Mesodermal cell (in vitro differentiated cells): ENCODE data around the gene MUTYH.

Experiments
- H3K27ac ChIP-seq: 2 replicates; pipeline ENCODE4 v1.7.0; 2013; ENCODE audit warnings: mild to moderate bottlenecking, low read depth, low read length, moderate library complexity; ENCODE audit not compliant: severe bottlenecking
- H3K36me3 ChIP-seq: 2 replicates; pipeline ENCODE4 v1.7.1; 2013; ENCODE audit warnings: mild to moderate bottlenecking, low read length, moderate library complexity; ENCODE audit not compliant: control insufficient read depth, insufficient read depth
- H3K4me1 ChIP-seq: one replicate; pipeline ENCODE4 v1.7.1; 2013; ENCODE audit warnings: mild to moderate bottlenecking, low read length; ENCODE audit not compliant: insufficient read depth, control insufficient read depth, poor library complexity, severe bottlenecking
- H3K4me3 ChIP-seq: 2 replicates; pipeline ENCODE4 v1.7.0; 2013; ENCODE audit warnings: low read length, control low read depth, mild to moderate bottlenecking; ENCODE audit not compliant: insufficient read depth, poor library complexity, severe bottlenecking; ENCODE audit errors: extremely low read depth
- H3K9me3 ChIP-seq: 2 replicates; pipeline ENCODE4 v1.7.1; 2013; ENCODE audit warnings: mild to moderate bottlenecking, low read length, moderate library complexity; ENCODE audit not compliant: control insufficient read depth
- WGBS, 2 experiments: methylation state at CpG; one replicate each; pipeline ENCODE4 v1.1.5; 2013; ENCODE audit warnings: missing lambda C conversion rate in 2 of 2; ENCODE audit not compliant: insufficient coverage in 2 of 2; 5-methylcytosine and 5-hydroxymethylcytosine counted together

The MUTYH gene

DNA sequence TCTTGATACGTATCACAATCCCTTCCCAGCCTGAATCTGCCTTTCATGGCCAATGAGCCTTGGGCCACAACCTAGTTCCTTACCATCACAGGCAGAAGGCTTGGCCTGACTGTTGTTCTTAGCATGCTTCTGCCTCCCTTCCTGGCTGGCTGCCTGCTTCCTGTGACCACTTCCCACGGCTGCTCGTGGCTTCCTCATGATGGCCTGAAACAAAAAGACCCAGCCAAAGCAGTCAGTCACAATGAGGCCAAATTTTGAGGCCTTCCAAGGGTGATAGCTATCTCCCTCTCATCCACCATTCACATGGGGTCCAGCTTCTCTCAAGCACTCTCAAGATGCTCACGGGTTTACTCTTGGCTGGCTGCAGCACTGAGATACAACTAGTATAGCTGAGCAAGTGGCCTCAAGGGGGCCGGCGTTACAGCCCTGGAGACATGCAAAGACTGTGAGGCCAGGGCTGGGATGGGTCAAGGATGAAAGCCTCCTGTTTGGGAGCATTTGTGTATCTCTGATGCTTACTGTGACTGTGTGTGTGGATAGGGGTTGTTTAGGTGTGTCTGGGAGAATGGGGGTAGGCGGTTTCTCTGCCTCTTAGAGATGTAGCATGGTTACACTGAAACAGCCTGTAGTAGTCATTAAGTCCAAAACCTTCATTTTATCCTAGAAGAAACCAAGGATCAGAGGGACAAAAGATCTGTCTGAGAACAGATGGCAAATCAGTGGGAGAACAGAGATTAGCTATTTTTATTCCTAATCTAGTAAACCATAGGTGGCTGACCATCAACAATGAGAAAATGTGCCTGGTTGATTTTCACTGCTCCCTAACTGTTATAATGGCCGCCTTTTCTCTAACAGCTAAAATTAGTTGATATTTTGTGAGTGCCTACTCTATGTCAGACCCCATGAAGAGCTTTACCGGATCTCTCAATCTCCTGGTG is 5.7 kb downstream of the MUTYH start:
- 64 to 81% methylated on average over 4 to 5 of the region's 9 CpGs for WGBS, 2 experiments
- peaks cover 5% of the 10 kb centered on the region for H3K9me3 ChIP-seq
- peak overlapping the region; percentile 45 for H3K27ac ChIP-seq
- H3K4me3 ChIP-seq = no peak overlapping the region
- H3K36me3 ChIP-seq = peaks cover 57% of the 10 kb centered on the region
- H3K4me1 ChIP-seq = peaks cover 3% of the 10 kb centered on the region

DNA sequence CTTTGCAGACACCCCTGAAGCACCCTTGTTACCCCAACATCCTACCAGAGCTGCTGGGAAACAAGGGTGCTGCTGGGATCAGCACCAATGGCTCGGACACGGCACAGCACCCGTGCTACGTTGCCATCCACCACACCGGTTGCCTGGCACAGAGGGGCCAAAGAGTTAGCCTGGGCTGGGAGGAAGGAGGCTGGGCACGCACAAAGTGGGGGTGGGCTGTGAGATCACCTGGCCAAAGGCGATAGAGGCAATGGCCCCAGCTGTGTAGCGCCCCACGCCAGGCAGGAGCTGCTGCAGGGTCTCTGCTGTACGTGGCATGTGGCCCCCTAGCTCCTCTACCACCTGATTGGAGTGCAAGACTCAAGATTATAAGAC is 7.9 kb downstream of the MUTYH start:
- H3K4me1 ChIP-seq = peaks cover 12% of the 10 kb centered on the region
- 93 to 95% methylated on average over 7 to 8 of the region's 10 CpGs for WGBS, 2 experiments
- peaks cover 48% of the 10 kb centered on the region for H3K36me3 ChIP-seq
- H3K9me3 ChIP-seq = no peaks in the 10 kb centered on the region
- no peak overlapping the region for H3K27ac ChIP-seq
- no peak overlapping the region for H3K4me3 ChIP-seq

DNA sequence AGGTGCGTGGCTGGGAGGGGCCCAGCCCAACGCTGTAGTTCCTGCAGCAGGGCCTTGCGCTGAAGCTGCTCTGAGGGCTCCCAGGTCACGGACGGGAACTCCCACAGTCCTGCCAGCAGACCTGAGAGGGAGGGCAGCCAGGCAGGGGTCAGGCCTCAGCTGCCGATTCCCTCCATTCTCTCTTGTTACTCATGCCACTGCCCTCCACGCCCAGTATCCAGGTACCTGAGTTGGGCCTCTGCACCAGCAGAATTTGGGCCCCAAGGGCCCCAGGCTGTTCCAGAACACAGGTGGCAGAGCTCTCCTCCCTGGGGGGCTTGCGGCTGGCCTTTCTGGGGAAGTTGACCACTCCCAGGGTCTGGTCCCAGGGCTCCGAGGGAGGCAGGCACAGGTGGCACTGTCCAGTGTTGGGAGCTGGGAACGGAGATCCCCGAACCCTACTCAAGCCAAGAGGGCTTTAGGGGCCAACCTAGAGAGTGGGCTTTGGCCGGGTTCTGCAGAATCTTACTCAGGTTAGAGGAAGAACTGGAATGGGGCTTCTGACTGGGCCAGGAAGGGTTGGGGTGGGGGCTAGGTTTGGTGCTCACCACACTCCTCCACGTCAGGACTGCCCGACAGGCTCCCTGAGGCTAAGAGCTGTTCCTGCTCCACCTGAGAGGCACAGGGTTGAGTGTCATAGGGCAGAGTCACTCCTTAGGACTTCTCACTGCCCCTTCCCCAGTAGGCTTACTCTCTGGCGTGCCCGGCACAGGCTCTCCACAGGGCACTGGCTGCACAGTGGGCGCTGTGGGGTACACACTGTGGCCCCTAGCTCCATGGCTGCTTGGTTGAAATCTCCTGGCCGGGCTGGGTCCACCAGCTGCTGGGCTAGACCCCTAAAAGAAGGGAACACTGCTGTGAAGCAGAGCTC is 8.5 kb downstream of the MUTYH start:
- no peak overlapping the region for H3K4me3 ChIP-seq
- H3K4me1 ChIP-seq = peaks cover 12% of the 10 kb centered on the region
- no peaks in the 10 kb centered on the region for H3K9me3 ChIP-seq
- peaks cover 50% of the 10 kb centered on the region for H3K36me3 ChIP-seq
- 95 to 97% methylated on average over 14 to 17 of the region's 18 CpGs for WGBS, 2 experiments
- H3K27ac ChIP-seq = no peak overlapping the region

DNA sequence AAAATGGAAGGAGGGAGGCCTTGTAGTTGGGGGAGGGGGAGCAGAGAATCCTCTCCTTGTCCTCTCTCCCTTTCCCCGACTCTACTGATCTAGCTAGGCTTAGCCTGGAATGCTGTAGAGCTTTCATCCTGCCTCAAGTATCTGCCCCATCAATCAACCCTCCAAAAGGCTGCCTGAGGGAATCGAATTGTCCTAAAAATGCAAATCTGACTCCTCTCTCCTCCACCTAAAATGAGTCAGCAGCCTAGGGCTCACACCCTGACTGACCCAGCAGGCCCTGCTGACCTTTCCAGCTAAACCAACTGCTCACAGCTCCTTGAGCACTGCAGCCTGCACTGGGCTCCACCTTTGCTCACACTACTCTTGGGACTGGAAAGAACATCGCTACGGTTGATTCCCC is 10.8 kb downstream of the MUTYH start:
- Histone ChIP-seq H3K9me3 (peaks cover 2% of the 10 kb centered on the region), H3K4me3 (no peak overlapping the region), H3K36me3 (peaks cover 51% of the 10 kb centered on the region), H3K4me1 (peaks cover 12% of the 10 kb centered on the region), H3K27ac (peak overlapping the region; percentile 73)
- WGBS, 2 experiments = 39 to 42% methylated on average over 3 to 4 of the region's 4 CpGs

DNA sequence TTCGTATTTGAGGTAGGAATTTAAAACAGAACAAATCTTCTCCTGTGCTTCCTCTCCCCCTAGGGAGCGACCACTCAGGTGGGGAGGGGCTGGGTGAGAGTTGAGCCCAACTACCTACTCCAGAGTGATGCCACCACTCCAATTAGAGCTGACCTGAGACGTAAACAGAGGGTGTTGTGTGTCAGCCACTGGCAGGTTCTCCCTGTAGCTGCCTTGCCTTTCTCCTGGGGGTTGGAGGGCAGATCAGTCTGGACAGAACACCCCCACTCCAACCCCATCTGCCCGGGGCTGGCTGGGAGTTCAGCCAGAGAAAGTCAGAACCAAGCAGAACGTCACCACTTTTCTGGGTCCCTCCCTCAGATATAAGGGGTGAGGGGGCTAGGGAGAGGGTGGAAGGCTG is 11.6 kb downstream of the MUTYH start:
- H3K4me3 ChIP-seq = no peak overlapping the region
- peaks cover 3% of the 10 kb centered on the region for H3K9me3 ChIP-seq
- peaks cover 12% of the 10 kb centered on the region for H3K4me1 ChIP-seq
- 79% methylated on average over 2 of the region's 5 CpGs; no CpG with 5 or more reads in 1 of the 2 experiments for WGBS, 2 experiments
- H3K27ac ChIP-seq = peak overlapping the region; percentile 73
- H3K36me3 ChIP-seq = peaks cover 43% of the 10 kb centered on the region

DNA sequence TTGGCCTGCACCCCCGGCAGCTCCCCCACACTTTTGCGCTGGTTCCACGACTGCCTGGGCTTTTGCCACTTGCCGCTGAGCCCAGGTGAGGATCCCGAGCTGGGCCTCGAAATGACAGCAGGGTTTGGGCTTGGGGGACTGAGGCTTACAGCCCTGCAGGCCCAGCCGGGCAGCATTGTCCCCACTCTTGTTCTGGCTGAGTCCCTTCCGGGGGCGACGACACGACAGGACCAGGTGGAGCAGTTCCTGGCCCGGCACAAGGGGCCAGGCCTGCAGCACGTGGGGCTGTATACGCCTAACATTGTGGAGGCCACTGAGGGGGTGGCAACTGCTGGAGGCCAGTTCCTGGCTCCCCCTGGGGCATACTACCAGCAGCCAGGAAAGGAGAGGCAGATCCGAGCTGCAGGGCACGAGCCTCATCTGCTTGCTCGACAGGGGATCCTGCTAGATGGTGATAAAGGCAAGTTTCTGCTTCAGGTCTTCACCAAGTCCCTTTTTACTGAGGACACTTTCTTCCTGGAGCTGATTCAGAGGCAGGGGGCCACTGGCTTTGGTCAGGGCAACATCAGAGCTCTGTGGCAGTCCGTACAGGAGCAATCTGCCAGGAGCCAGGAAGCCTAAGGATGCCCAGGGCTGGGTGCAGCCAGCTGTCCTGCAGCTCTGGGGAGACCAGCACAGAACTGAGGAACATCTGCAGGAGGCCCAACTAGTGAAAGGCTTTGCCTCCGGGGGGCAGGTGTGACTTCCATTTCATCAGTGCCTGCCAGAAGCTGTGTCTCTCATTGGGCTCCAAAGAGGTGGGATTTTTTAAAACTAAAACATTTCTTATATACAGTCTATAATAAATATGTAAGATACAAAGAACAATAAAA is 12.4 kb downstream of the MUTYH start:
- whole genome bisulfite sequencing, 2 experiments = 86% methylated on average over 14 to 16 of the region's 19 CpGs
- peaks cover 12% of the 10 kb centered on the region for H3K4me1 ChIP-seq
- H3K36me3 ChIP-seq = peaks cover 35% of the 10 kb centered on the region
- no peak overlapping the region for H3K4me3 ChIP-seq
- H3K9me3 ChIP-seq = peaks cover 3% of the 10 kb centered on the region
- H3K27ac ChIP-seq = no peak overlapping the region

DNA sequence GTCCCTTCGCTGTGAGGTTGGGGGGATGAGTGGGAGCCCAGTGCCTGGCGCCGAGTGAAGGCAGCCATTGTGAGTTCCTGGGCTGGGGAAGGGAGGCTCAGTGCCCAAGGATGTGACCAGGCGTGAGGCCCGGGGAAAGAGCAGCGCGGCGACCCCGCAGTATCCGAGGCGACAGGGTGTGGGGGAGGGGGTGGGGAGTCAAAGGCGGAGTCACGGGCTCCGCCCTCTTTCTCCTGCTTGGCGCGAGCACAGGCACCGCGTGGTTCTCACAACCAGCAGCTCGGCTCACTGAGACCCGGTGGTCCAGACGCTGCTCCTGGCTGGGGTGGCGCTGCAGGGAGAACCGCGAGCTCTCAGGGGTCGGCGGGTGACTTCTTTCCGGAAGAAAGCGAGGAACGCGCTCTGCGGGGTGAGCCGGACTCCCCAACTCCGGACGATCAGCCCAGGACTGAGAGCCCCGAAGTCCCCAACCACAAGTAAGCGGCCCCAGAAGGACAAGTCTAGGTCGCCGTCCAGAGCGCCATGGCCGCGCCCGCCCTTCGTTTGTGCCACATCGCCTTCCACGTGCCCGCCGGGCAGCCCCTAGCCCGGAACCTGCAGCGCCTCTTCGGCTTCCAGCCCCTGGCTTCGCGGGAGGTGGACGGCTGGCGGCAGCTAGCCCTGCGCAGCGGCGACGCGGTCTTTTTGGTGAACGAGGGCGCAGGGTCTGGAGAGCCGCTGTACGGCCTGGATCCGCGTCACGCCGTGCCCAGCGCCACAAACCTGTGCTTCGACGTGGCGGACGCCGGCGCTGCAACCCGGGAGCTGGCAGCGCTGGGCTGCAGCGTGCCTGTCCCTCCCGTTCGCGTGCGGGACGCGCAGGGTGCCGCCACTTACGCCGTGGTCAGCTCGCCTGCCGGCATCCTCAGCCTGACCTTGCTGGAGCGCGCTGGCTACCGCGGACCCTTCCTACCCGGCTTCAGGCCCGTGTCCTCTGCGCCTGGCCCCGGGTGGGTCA is 13.3 kb downstream of the MUTYH start, which contains the start of gene HPDL:
TSS of gene HPDL (plus strand) at position 269 of the 997 bp plus-strand sequence. CDS start at position 523, 254 bp downstream.
- H3K4me1 ChIP-seq = peaks cover 12% of the 10 kb centered on the region
- H3K9me3 ChIP-seq = peaks cover 3% of the 10 kb centered on the region
- peaks cover 25% of the 10 kb centered on the region for H3K36me3 ChIP-seq
- WGBS, 2 experiments = 90 to 91% methylated on average over 81 to 96 of the region's 96 CpGs
- H3K4me3 ChIP-seq = no peak within 1 kb of the TSS
- no peak within 1 kb of the TSS for H3K27ac ChIP-seq

DNA sequence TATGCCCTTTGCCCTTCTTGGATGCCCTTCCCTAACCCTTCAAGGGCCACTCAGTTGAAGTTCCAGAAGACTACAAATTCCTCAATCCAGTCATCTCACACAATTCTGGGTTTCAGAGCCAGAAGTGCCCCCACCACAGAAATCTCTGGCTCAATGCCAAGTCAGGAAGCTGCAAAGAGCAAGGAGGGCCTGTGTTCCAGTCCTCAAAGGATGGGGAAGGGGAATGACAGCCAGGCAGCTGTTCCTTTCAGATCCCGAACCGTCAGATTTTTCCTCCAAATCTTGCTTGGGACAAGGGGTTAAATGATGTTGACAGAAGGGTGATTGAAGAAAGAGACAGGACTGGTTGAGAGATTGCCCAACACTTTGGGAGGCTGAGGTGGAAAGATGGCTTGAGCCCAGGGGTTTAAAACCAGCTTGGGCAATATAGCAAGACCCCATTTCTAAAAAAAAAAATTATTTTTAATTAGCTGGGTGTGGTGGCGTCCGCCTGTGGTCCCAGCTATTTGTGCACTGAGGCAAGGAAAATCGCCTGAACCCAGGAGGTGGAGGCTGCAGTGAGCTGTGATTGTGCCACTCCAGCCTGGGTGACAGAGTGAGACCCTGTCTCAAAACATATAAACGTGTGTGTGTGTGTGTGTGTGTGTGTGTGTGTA is 14.3 kb downstream of the MUTYH start:
- Histone ChIP-seq H3K4me3 (no peak overlapping the region), H3K36me3 (peaks cover 16% of the 10 kb centered on the region), H3K9me3 (peaks cover 3% of the 10 kb centered on the region), H3K27ac (no peak overlapping the region), H3K4me1 (peaks cover 12% of the 10 kb centered on the region)
- 91 to 95% methylated on average over 5 of the region's 6 CpGs for WGBS, 2 experiments

DNA sequence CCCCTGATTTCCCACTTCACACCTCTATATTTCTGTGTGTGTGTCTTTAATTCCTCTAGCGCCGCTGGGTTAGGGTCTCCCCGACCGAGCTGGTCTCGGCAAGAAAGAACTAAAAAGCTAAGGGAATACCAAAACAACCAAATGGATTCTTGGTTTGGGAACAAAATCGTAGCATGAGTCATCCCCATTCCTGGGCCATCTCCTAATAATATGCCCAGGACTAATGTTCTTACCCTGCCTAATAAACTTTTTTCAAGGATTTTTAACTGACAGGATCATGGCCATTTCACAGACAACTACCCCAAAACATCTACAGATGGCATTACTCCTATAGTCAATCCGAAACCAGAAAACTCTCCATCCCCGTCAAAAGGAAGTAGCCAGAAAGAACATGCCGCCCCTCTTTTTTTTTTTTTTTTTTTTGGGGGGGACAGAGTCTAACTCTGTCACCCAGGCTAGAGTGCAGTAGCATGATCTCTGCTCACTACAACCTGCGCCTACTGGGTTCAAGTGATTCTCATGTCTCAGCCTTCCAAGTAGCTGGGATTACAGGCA is 17.7 kb downstream of the MUTYH start:
- 84 to 100% methylated on average over 4 to 5 of the region's 10 CpGs for WGBS, 2 experiments
- peaks cover 6% of the 10 kb centered on the region for H3K36me3 ChIP-seq

More for the DNA sequence above, 17.7 kb downstream of the MUTYH start:
- Histone ChIP-seq H3K27ac (no peak overlapping the region), H3K4me3 (no peak overlapping the region), H3K9me3 (peaks cover 3% of the 10 kb centered on the region), H3K4me1 (no peaks in the 10 kb centered on the region)
